K562 (cell line): ENCODE results near the gene HELZ2. TPM values are rescaled to one million over a fixed set of nuclear protein-coding genes. Genes with fewer than 3 reads are reported as not detected.

Experiments used
- ATAC-seq: fragments of 200-7000 bp; cut with Tn5 transposase; 3 replicates; pipeline ENCODE4 v1.9.1; 2020; ENCODE audit warnings: moderate library complexity
- BruUV-seq: library from RNA; stranded (reverse); fragments of 400-500 nt; replicated peaks from 2 replicates; lab custom pipeline; 2021; lab: Mats Ljungman, UMichigan
- CTCF ChIA-PET: fragments of 300-600 bp; formaldehyde crosslinking; extraction: SDS; loops from one replicate; lab custom pipeline; 2021; ENCODE audit warnings: low intra/inter-chr PET ratio; lab: Yijun Ruan, JAX
- POLR2A ChIA-PET: fragments of 300-600, 350-650 bp; sonication (Branson Sonifier 250); formaldehyde crosslinking; extraction: SDS; loops from one replicate; lab custom pipeline; 2021; ENCODE audit warnings: antibody characterized with exemption, inconsistent platforms; lab: Yijun Ruan, JAX
- DNase-seq, 4 experiments: peaks; one replicate each; pipeline versions ENCODE4 v3.0.0 to v3.0.0-alpha.2; 2011 to 2018; ENCODE audit warnings: low spot score in 3 of 4, mixed read lengths in 3 of 4; ENCODE audit errors: extremely low read depth in 1 of 4
- FAIRE-seq: peaks from 2 replicates; lab custom pipeline; 2011; peaks lifted over from hg19 to GRCh38; lab: Jason Lieb, UNC
- H2AFZ ChIP-seq: 2 replicates; pipeline ENCODE4 v1.6.0; 2011; ENCODE audit warnings: low read depth, low read length, control low read depth, inconsistent platforms
- H3K27ac ChIP-seq: fragments of 200-600 bp; 3 replicates; pipeline ENCODE4 v1.8.0; 2011; ENCODE audit warnings: low read depth, mild to moderate bottlenecking, control low read depth, inconsistent platforms, low read length, moderate library complexity, mixed read lengths; ENCODE audit errors: extremely low read depth
- H3K27me3 ChIP-seq, 2 experiments: fragments of 300-600 bp in 1 of 2; 2 replicates in 1 of 2; 3 replicates in 1 of 2; pipeline versions ENCODE4 v1.6.0 to v1.8.0; 2011; ENCODE audit warnings: inconsistent platforms in 2 of 2, low read length in 2 of 2, mild to moderate bottlenecking in 1 of 2, mixed read lengths in 1 of 2, moderate library complexity in 1 of 2; ENCODE audit not compliant: control insufficient read depth in 2 of 2, insufficient read depth in 2 of 2
- H3K36me3 ChIP-seq: fragments of 300-600 bp; 3 replicates; pipeline ENCODE4 v1.8.0; 2011; ENCODE audit warnings: mild to moderate bottlenecking, low read length, inconsistent platforms; ENCODE audit not compliant: control insufficient read depth, insufficient read depth
- H3K4me1 ChIP-seq, 2 experiments: fragments of 200-600 bp in 1 of 2; replicated peaks in 1 of 2; 2 replicates in 1 of 2; 3 replicates in 1 of 2; pipeline versions ENCODE4 v1.5.1 to v1.8.0; 2011; ENCODE audit warnings: inconsistent platforms in 2 of 2, low read length in 2 of 2, mild to moderate bottlenecking in 1 of 2, mixed read lengths in 1 of 2, moderate library complexity in 1 of 2; ENCODE audit not compliant: control insufficient read depth in 2 of 2, insufficient read depth in 2 of 2
- H3K4me2 ChIP-seq: 2 replicates; pipeline ENCODE4 v1.6.1; 2011; ENCODE audit warnings: low read length, control low read depth, inconsistent platforms, mixed read lengths; ENCODE audit not compliant: insufficient read depth
- H3K4me3 ChIP-seq: fragments of 200-600 bp; sonication (generic), shearing (Covaris generic); 2 replicates; pipeline ENCODE4 v1.5.1; 2016; ENCODE audit warnings: control low read depth, inconsistent platforms
- H3K79me2 ChIP-seq: fragments of 200-600 bp; 3 replicates; pipeline ENCODE4 v1.8.0; 2011; ENCODE audit warnings: low read length, inconsistent platforms; ENCODE audit not compliant: control insufficient read depth, insufficient read depth
- H3K9ac ChIP-seq, 2 experiments: 2 replicates each; pipeline versions ENCODE4 v1.6.0 to v1.6.1; 2011; ENCODE audit warnings: low read depth in 2 of 2, low read length in 2 of 2, control low read depth in 1 of 2, inconsistent platforms in 1 of 2, mild to moderate bottlenecking in 1 of 2, mixed read lengths in 1 of 2; ENCODE audit not compliant: insufficient read depth in 1 of 2
- H3K9me1 ChIP-seq: one replicate; pipeline ENCODE4 v1.6.0; 2011; ENCODE audit warnings: inconsistent platforms, mild to moderate bottlenecking, low read length, moderate library complexity; ENCODE audit not compliant: control insufficient read depth, insufficient read depth
- H3K9me3 ChIP-seq: replicated peaks from 2 replicates; pipeline ENCODE4 v1.5.1; 2011; ENCODE audit warnings: low read depth, low read length, inconsistent platforms; ENCODE audit not compliant: control insufficient read depth, insufficient read depth
- H4K20me1 ChIP-seq: replicated peaks from 2 replicates; pipeline ENCODE4 v1.6.1; 2011; ENCODE audit warnings: low read length, inconsistent platforms, mixed read lengths; ENCODE audit not compliant: control insufficient read depth, insufficient read depth
- ETV5 ChIP-seq: sonication (generic); formaldehyde crosslinking; IDR thresholded peaks from 2 replicates; pipeline ENCODE4 v1.4.0; 2020; ENCODE audit warnings: low read depth, mild to moderate bottlenecking, missing genetic modification reagents
- SAFB ChIP-seq: fragments of 200-400 bp; formaldehyde crosslinking; IDR thresholded peaks from 2 replicates; pipeline ENCODE4 v1.6.1; 2017; ENCODE audit warnings: low read depth, low read length, borderline replicate concordance
- THRAP3 ChIP-seq: fragments of 450-650 bp; IDR thresholded peaks from 2 replicates; pipeline ENCODE4 v1.6.1; 2016; ENCODE audit warnings: mild to moderate bottlenecking, inconsistent platforms, borderline replicate concordance
- ZBTB7A ChIP-seq: IDR thresholded peaks from 2 replicates; pipeline ENCODE4 v1.6.1; 2011; ENCODE audit warnings: low read depth, mild to moderate bottlenecking, low read length, moderate library complexity, borderline replicate concordance; ENCODE audit not compliant: control insufficient read depth
- ZNF239 ChIP-seq: fragments of 250-450 bp; sonication (Bioruptor Pico); IDR thresholded peaks from 2 replicates; pipeline ENCODE4 v1.4.0; 2020; ENCODE audit warnings: mild to moderate bottlenecking
- WGBS: fragments of 100-300 bp; shearing (Covaris generic); methylation state at CpG from one replicate; pipeline ENCODE4 v1.1.6; 2016; ENCODE audit warnings: low coverage, mixed read lengths; ENCODE audit not compliant: insufficient coverage; ENCODE audit errors: missing lambda C conversion rate; 5-methylcytosine and 5-hydroxymethylcytosine counted together
- in situ Hi-C: fragments of 300-500 bp; cut with MboI; formaldehyde crosslinking; loops from 4 replicates; pipeline ENCODE4 v1.15.0; 2018; ENCODE audit warnings: inconsistent platforms, mixed read lengths
- intact Hi-C: fragments of 100-400 bp; cut with micrococcal nuclease; formaldehyde crosslinking; loops from 2 replicates; pipeline ENCODE4 v1.14.2; 2022
- polyA plus RNA-seq, 8 experiments: library from polyadenylated mRNA; depleted of rRNA in 4 of 8; stranded (reverse) in 5 of 8; unstranded in 3 of 8; fragments of >200 nt; fragmentation: Nextera tagmentation in 2 of 8; fragmentation: Illumina TruSeq in 1 of 8; extraction: Ambion mirVana in 2 of 8; extraction: Trizol in 1 of 8; gene quantifications; 2 replicates each; pipeline versions ENCODE4 v1.2.1 to v1.2.3, GENCODE V29; 2011 to 2014; ENCODE audit warnings: inconsistent platforms in 1 of 8, missing spikeins in 1 of 8
- total RNA-seq, 7 experiments: library from RNA; depleted of rRNA in 6 of 7; stranded (reverse); fragments of >200 nt in 6 of 7; fragmentation: Illumina TruSeq in 2 of 7; extraction: Trizol in 2 of 7; gene quantifications; 2 replicates each; pipeline versions ENCODE4 v1.2.1 to v1.2.3, GENCODE V29; 2011 to 2021; ENCODE audit warnings: low replicate concordance in 1 of 7

HELZ2 gene
- total and polyA plus RNA-seq, 9 of the 15 experiments (the other 6 are each of a cell fraction or from before 2014, with no cell fraction given): 0.03 to 7.8 (median 2.9) TPM; not detected in 1

- H3K9ac ChIP-seq: peak overlapping the region in 1 of 2 experiments; percentile 83; a peak in 1 of 4 replicates
- in situ Hi-C loops: no loop called here
- no peaks in the 10 kb centered on the region for H3K9me1 ChIP-seq
- no peak for ATAC-seq
- H3K79me2 ChIP-seq: no peaks in the 10 kb centered on the region
- H2AFZ ChIP-seq: no peak overlapping the region
- no peak for FAIRE-seq
- no peak for TF ChIP-seq ZNF239
- peak; percentile 24; the same call in 1 of the 2 replicates for TF ChIP-seq SAFB
- no peak overlapping the region for H3K4me3 ChIP-seq
- H3K4me1 ChIP-seq: peaks cover 10 to 66% of the 10 kb centered on the region in 2 experiments
- H3K4me2 ChIP-seq: no peak overlapping the region
- H4K20me1 ChIP-seq: no peaks in the 10 kb centered on the region
- BruUV-seq: no TSS peak
- H3K27me3 ChIP-seq: peaks cover 0 to 38% of the 10 kb centered on the region in 2 experiments; a peak in 4 of 5 replicates
- no peaks in the 10 kb centered on the region for H3K9me3 ChIP-seq
- H3K27ac ChIP-seq: no peak overlapping the region
- DNase-seq: no peak
- POLR2A ChIA-PET: interaction anchor here (0.6 kb wide), 1 partner anchor 19 kb away, joined by 3 read pairs; no protein-coding TSS in a partner anchor
- no peaks in the 10 kb centered on the region for H3K36me3 ChIP-seq
- 17% methylated on average over 11 of the region's 11 CpGs for WGBS
- CTCF ChIA-PET: no interaction called here
- intact Hi-C loops: no loop called here
Measured at GRCh38 chr20:63548542-63548941, 25.5 kb downstream of the HELZ2 start.

GRCh38 chr20:63547725-63548480 is 26.1 kb downstream of the HELZ2 start, which contains the start of gene SRMS:
Gene SRMS (minus strand): TSS chr20:63547749. CDS start chr20:63547463, 286 bp downstream.
- ChIA-PET POLR2A (interaction anchor here (0.6 to 1.5 kb wide), 2 partner anchors 20 to 27 kb away, joined by 3 to 5 read pairs; partner anchors contain the start of gene PPDPF), CTCF (no interaction called here)
- ATAC-seq (no peak), DNase-seq (peak in 2 of 4 experiments; percentile 67 to 68), FAIRE-seq (no peak)
- H3K27ac ChIP-seq: no peak within 1 kb of the TSS
- H4K20me1 ChIP-seq: no peaks in the 10 kb centered on the region
- no peaks in the 10 kb centered on the region for H3K9me1 ChIP-seq
- H3K4me2 ChIP-seq: no peak within 1 kb of the TSS
- H3K4me1 ChIP-seq: peaks cover 8 to 66% of the 10 kb centered on the region in 2 experiments
- peaks cover 0 to 38% of the 10 kb centered on the region in 2 experiments; a peak in 4 of 5 replicates for H3K27me3 ChIP-seq
- H3K36me3 ChIP-seq: no peaks in the 10 kb centered on the region
- no peak within 1 kb of the TSS; the same call in 1 of the 2 replicates for H2AFZ ChIP-seq
- in situ Hi-C loops: no loop called here
- peak within 1 kb of the TSS in 1 of 2 experiments; percentile 35; a peak in 1 of 4 replicates for H3K9ac ChIP-seq
- no TSS peak for BruUV-seq
- intact Hi-C loops: no loop called here
- no peaks in the 10 kb centered on the region for H3K79me2 ChIP-seq
- no peaks in the 10 kb centered on the region for H3K9me3 ChIP-seq
- 52% methylated on average over 22 of the region's 35 CpGs for WGBS
- TF ChIP-seq THRAP3 (no peak), ZBTB7A (peak; percentile 3; the same call in 1 of the 2 replicates), ETV5 (CRISPR knock-in tag) (no peak)
- H3K4me3 ChIP-seq: no peak within 1 kb of the TSS
